GM12878 (cell line): ENCODE data around the gene TMEM231. TPM values are rescaled to one million over a fixed set of nuclear protein-coding genes. Genes with fewer than 3 reads are reported as not detected.

Experiments
- ATAC-seq: fragments of 200-7000 bp; cut with Tn5 transposase; 3 replicates; pipeline ENCODE4 v1.9.1; 2020; ENCODE audit warnings: mild to moderate bottlenecking, moderate library complexity
- BruUV-seq: library from RNA; stranded (reverse); fragments of 400-500 nt; replicated peaks from 2 replicates; lab custom pipeline; 2021; lab: Mats Ljungman, UMichigan
- CTCF ChIA-PET: fragments of 300-600 bp; sonication (Branson Sonifier 250); formaldehyde crosslinking; extraction: SDS; loops from one replicate; lab custom pipeline; 2021; ENCODE audit warnings: inconsistent platforms; lab: Yijun Ruan, JAX
- POLR2A ChIA-PET: fragments of 350-600 bp; formaldehyde crosslinking; extraction: SDS; loops from one replicate; lab custom pipeline; 2021; ENCODE audit warnings: inconsistent platforms; lab: Charles Lee
- RAD21 ChIA-PET: fragments of 300-600 bp; sonication (Branson Sonifier 250); formaldehyde crosslinking; loops from one replicate; lab custom pipeline; 2023; ENCODE audit warnings: antibody characterized with exemption; ENCODE audit not compliant: unreplicated experiment; lab: Charles Lee
- SMC1A ChIA-PET: fragments of 300-600 bp; sonication (Branson Sonifier 250); formaldehyde crosslinking; loops from one replicate; lab custom pipeline; 2023; ENCODE audit not compliant: unreplicated experiment, uncharacterized antibody; lab: Charles Lee
- DNase-seq: peaks from one replicate; pipeline ENCODE4 v3.0.0-alpha.2; 2011; ENCODE audit warnings: low read depth, low spot score
- FAIRE-seq: peaks from 3 replicates; lab custom pipeline; 2011; peaks lifted over from hg19 to GRCh38; lab: Jason Lieb, UNC
- H2AFZ ChIP-seq: 2 replicates; pipeline ENCODE4 v1.6.0; 2011; ENCODE audit warnings: low read depth, low read length, control low read depth; ENCODE audit not compliant: control insufficient read depth
- H3K27ac ChIP-seq: 2 replicates; pipeline ENCODE4 v1.5.1; 2011; ENCODE audit warnings: control low read depth; ENCODE audit not compliant: control insufficient read depth, insufficient read depth
- H3K27me3 ChIP-seq, 2 experiments: replicated peaks in 1 of 2; 2 replicates each; pipeline versions ENCODE4 v1.6.0 to v1.6.1; 2011; ENCODE audit warnings: low read length in 1 of 2; ENCODE audit not compliant: control insufficient read depth in 2 of 2, insufficient read depth in 2 of 2
- H3K36me3 ChIP-seq, 2 experiments: 2 replicates each; pipeline ENCODE4 v1.5.1; 2011; ENCODE audit warnings: low read length in 1 of 2; ENCODE audit not compliant: control insufficient read depth in 2 of 2, insufficient read depth in 2 of 2
- H3K4me1 ChIP-seq: 2 replicates; pipeline ENCODE4 v1.6.1; 2011; ENCODE audit warnings: mild to moderate bottlenecking, low read length, moderate library complexity, mixed read lengths; ENCODE audit not compliant: control insufficient read depth, insufficient read depth
- H3K4me2 ChIP-seq: 2 replicates; pipeline ENCODE4 v1.6.0; 2011; ENCODE audit warnings: control low read depth; ENCODE audit not compliant: control insufficient read depth, insufficient read depth
- H3K4me3 ChIP-seq: fragments of 200-600 bp; sonication (generic); 2 replicates; pipeline ENCODE4 v1.5.1; 2016
- H3K79me2 ChIP-seq: 2 replicates; pipeline ENCODE4 v1.6.0; 2011; ENCODE audit warnings: low read length; ENCODE audit not compliant: control insufficient read depth, insufficient read depth
- H3K9ac ChIP-seq: 2 replicates; pipeline ENCODE4 v1.8.0; 2011; ENCODE audit warnings: low read length, control low read depth, mixed read lengths; ENCODE audit not compliant: control insufficient read depth, insufficient read depth
- H3K9me3 ChIP-seq: replicated peaks from 3 replicates; pipeline ENCODE4 v1.5.1; 2011; ENCODE audit warnings: mild to moderate bottlenecking, low read length; ENCODE audit not compliant: control insufficient read depth, insufficient read depth
- H4K20me1 ChIP-seq: 2 replicates; pipeline ENCODE4 v1.6.0; 2011; ENCODE audit not compliant: control insufficient read depth, insufficient read depth
- BACH1 ChIP-seq: fragments of 450-650 bp; IDR thresholded peaks from 2 replicates; pipeline ENCODE4 v1.6.1; 2017; ENCODE audit warnings: mild to moderate bottlenecking, borderline replicate concordance
- CBFB ChIP-seq: IDR thresholded peaks from 2 replicates; pipeline ENCODE4 v1.6.1; 2016; ENCODE audit warnings: antibody characterized with exemption, low read depth
- FOXK2 ChIP-seq: fragments of 450-650 bp; IDR thresholded peaks from 2 replicates; pipeline ENCODE4 v1.6.1; 2017; ENCODE audit warnings: mild to moderate bottlenecking, moderate library complexity
- HSF1 ChIP-seq: fragments of 150-350 bp; IDR thresholded peaks from 2 replicates; pipeline ENCODE4 v1.6.1; 2014; ENCODE audit warnings: mild to moderate bottlenecking, low read depth, low read length
- MXI1 ChIP-seq: fragments of 150-350 bp; IDR thresholded peaks from 2 replicates; pipeline ENCODE4 v1.6.1; 2011; ENCODE audit warnings: low read depth, mild to moderate bottlenecking, inconsistent platforms, low read length, improper control_type of control experiment
- NR2C2 ChIP-seq: IDR thresholded peaks from 2 replicates; pipeline ENCODE4 v1.6.1; 2011; ENCODE audit warnings: borderline replicate concordance, low read depth; ENCODE audit not compliant: control insufficient read depth, insufficient read length
- RBBP5 ChIP-seq: fragments of 200-600 bp; sonication (generic); conservative IDR thresholded peaks from 2 replicates; pipeline ENCODE4 v1.6.1; 2016
- RFX5 ChIP-seq: IDR thresholded peaks from 2 replicates; pipeline ENCODE4 v1.6.1; 2011; ENCODE audit warnings: low read depth, low read length, improper control_type of control experiment
- SIN3A ChIP-seq: IDR thresholded peaks from 2 replicates; pipeline ENCODE4 v1.6.1; 2012; ENCODE audit warnings: low read depth, low read length, improper control_type of control experiment
- SPI1 ChIP-seq: IDR thresholded peaks from 2 replicates; pipeline ENCODE4 v1.6.1; 2011; ENCODE audit warnings: low read depth, mild to moderate bottlenecking, low read length, moderate library complexity, borderline replicate concordance; ENCODE audit not compliant: insufficient read depth
- YBX1 ChIP-seq: fragments of 450-650 bp; IDR thresholded peaks from 2 replicates; pipeline ENCODE4 v1.6.1; 2016; ENCODE audit warnings: antibody characterized with exemption
- ZBTB40 ChIP-seq: fragments of 450-650 bp; IDR thresholded peaks from 2 replicates; pipeline ENCODE4 v1.6.1; 2016; ENCODE audit warnings: mild to moderate bottlenecking, moderate library complexity, borderline replicate concordance
- WGBS: methylation state at CpG from one replicate; pipeline ENCODE4 v1.1.6; 2016; ENCODE audit warnings: low lambda C conversion rate; ENCODE audit not compliant: insufficient replicate concordance, insufficient coverage; ENCODE audit errors: missing lambda C conversion rate; 5-methylcytosine and 5-hydroxymethylcytosine counted together
- in situ Hi-C: fragments of 300-500 bp; cut with MboI; formaldehyde crosslinking; loops from 9 replicates; pipeline ENCODE4 v1.14.3; 2018; ENCODE audit warnings: mixed read lengths
- intact Hi-C: fragments of 100-400 bp; cut with micrococcal nuclease; formaldehyde crosslinking; loops from one replicate; pipeline ENCODE4 v1.14.2; 2022; ENCODE audit not compliant: unreplicated experiment
- polyA plus RNA-seq, 11 experiments: library from polyadenylated mRNA; depleted of rRNA in 4 of 11; unstranded in 6 of 11; stranded (reverse) in 5 of 11; fragments of >200 nt; fragmentation: Nextera tagmentation in 4 of 11; fragmentation: Illumina TruSeq in 1 of 11; extraction: Ambion mirVana in 4 of 11; extraction: Trizol in 1 of 11; gene quantifications; 1 replicate in 1 of 11; 2 replicates in 10 of 11; pipeline versions ENCODE4 v1.2.1 to v1.2.3, GENCODE V29; 2011 to 2016; ENCODE audit warnings: inconsistent platforms in 2 of 11, missing spikeins in 2 of 11, low read depth in 1 of 11
- total RNA-seq, 4 experiments: library from RNA; depleted of rRNA in 3 of 4; stranded (reverse); fragments of >200 nt in 3 of 4; fragmentation: Illumina TruSeq in 1 of 4; extraction: Trizol in 1 of 4; gene quantifications; 2 replicates each; pipeline versions ENCODE4 v1.2.1 to v1.2.3, GENCODE V29; 2013 to 2021

The TMEM231 gene
- total and polyA plus RNA-seq, 10 of the 15 experiments (the other 5 are each of a cell fraction or from before 2014, with no cell fraction given) = 1.2 to 9.1 (median 5.9) TPM

GRCh38 chr16:75532142-75532765 is 23.8 kb downstream of the TMEM231 start:
- Histone ChIP-seq H3K4me3 (no peak overlapping the region), H4K20me1 (no peaks in the 10 kb centered on the region), H3K4me1 (no peaks in the 10 kb centered on the region), H3K9ac (no peak overlapping the region), H3K36me3 (no peaks in the 10 kb centered on the region), H3K27ac (no peak overlapping the region), H3K4me2 (no peak overlapping the region), H2AFZ (no peak overlapping the region), H3K27me3 (no peaks in the 10 kb centered on the region), H3K79me2 (no peaks in the 10 kb centered on the region), H3K9me3 (no peaks in the 10 kb centered on the region)
- WGBS = 54% methylated on average over 8 of the region's 8 CpGs
- ChIA-PET POLR2A (no interaction called here), CTCF (interaction anchor here (0.7 to 1.2 kb wide), 2 partner anchors 16 to 67 kb away, joined by 3 to 4 read pairs; partner anchors contain the start of gene TMEM170A), SMC1A (interaction anchor here (0.8 kb wide), 1 partner anchor 19 kb away, joined by 3 read pairs; no protein-coding TSS in a partner anchor), RAD21 (no interaction called here)
- intact Hi-C loops = no loop called here
- in situ Hi-C loops = no loop called here
- no TSS peak for BruUV-seq
- DNase-seq (no peak), FAIRE-seq (no peak), ATAC-seq (no peak)
- no peak for TF ChIP-seq HSF1
- no peak for TF ChIP-seq FOXK2
- TF ChIP-seq BACH1 = no peak
- no peak for TF ChIP-seq ZBTB40
- no peak for TF ChIP-seq YBX1
- TF ChIP-seq CBFB = no peak
- no peak for TF ChIP-seq RFX5
- no peak for TF ChIP-seq NR2C2
- TF ChIP-seq SPI1 = no peak
- TF ChIP-seq RBBP5 = no peak
- no peak for TF ChIP-seq SIN3A
- no peak for TF ChIP-seq MXI1
